HepG2 (cell line): ENCODE measurements around the gene GPC6. TPM values are rescaled to one million over a fixed set of nuclear protein-coding genes. Genes with fewer than 3 reads are reported as not detected.

Experiments
- FOXK1 ChIP-seq: sonication (generic); formaldehyde crosslinking; IDR thresholded peaks from 2 replicates; pipeline ENCODE4 v1.4.0; 2020; ENCODE audit warnings: low read depth, missing genetic modification reagents, borderline replicate concordance
- HDAC1 ChIP-seq: sonication (generic); formaldehyde crosslinking; IDR thresholded peaks from 2 replicates; pipeline ENCODE4 v1.5.1; 2020; ENCODE audit warnings: mild to moderate bottlenecking, missing genetic modification reagents
- HOXA5 ChIP-seq: sonication (generic); formaldehyde crosslinking; IDR thresholded peaks from 2 replicates; pipeline ENCODE4 v1.4.0; 2020; ENCODE audit warnings: missing genetic modification reagents
- MED8 ChIP-seq: sonication (generic); formaldehyde crosslinking; IDR thresholded peaks from 2 replicates; pipeline ENCODE4 v1.8.1; 2023; ENCODE audit warnings: mild to moderate bottlenecking, missing genetic modification reagents; ENCODE audit not compliant: insufficient replicate concordance
- SALL1 ChIP-seq: sonication (generic); formaldehyde crosslinking; IDR thresholded peaks from 2 replicates; pipeline ENCODE4 v1.8.0; 2022; ENCODE audit warnings: mild to moderate bottlenecking, missing genetic modification reagents
- SMAD9 ChIP-seq: sonication (generic); formaldehyde crosslinking; IDR thresholded peaks from 2 replicates; pipeline ENCODE4 v1.5.1; 2020; ENCODE audit warnings: mild to moderate bottlenecking, missing genetic modification reagents
- TBX2 ChIP-seq: sonication (generic); formaldehyde crosslinking; IDR thresholded peaks from 2 replicates; pipeline ENCODE4 v1.5.0; 2020; ENCODE audit warnings: missing genetic modification reagents, mild to moderate bottlenecking, borderline replicate concordance
- polyA plus RNA-seq, 8 experiments: library from polyadenylated mRNA; depleted of rRNA in 3 of 8; stranded (reverse) in 7 of 8; unstranded in 1 of 8; fragments of >200 nt; fragmentation: Illumina TruSeq in 4 of 8; extraction: Trizol in 4 of 8; gene quantifications; 2 replicates each; pipeline versions ENCODE4 v1.2.1 to v1.2.3, GENCODE V29; 2011 to 2016; ENCODE audit warnings: low read depth in 4 of 8, missing spikeins in 1 of 8, mixed read lengths in 1 of 8; ENCODE audit not compliant: insufficient read depth in 1 of 8
- total RNA-seq, 5 experiments: library from RNA; depleted of rRNA; stranded (reverse); fragments of >200 nt; fragmentation: Illumina TruSeq; extraction: Trizol; gene quantifications; 2 replicates each; pipeline ENCODE4 v1.2.3, GENCODE V29; 2016; ENCODE audit warnings: low read depth in 1 of 5
- TF ChIP-seq, protein P1 (sequence below): sonication (generic); formaldehyde crosslinking; IDR thresholded peaks from 2 replicates; pipeline ENCODE4 v1.4.0; 2020; ENCODE audit warnings: missing genetic modification reagents
- TF ChIP-seq, protein P2 (sequence below): sonication (generic); formaldehyde crosslinking; IDR thresholded peaks from 2 replicates; pipeline ENCODE4 v1.4.0; 2020; ENCODE audit warnings: missing genetic modification reagents, borderline replicate concordance
- TF ChIP-seq, protein P3 (sequence below): sonication (generic); formaldehyde crosslinking; IDR thresholded peaks from 2 replicates; pipeline ENCODE4 v1.4.0; 2020; ENCODE audit warnings: missing genetic modification reagents
- TF ChIP-seq, protein P4 (sequence below): sonication (generic); formaldehyde crosslinking; IDR thresholded peaks from 2 replicates; pipeline ENCODE4 v1.5.1; 2020; ENCODE audit warnings: missing genetic modification reagents, mild to moderate bottlenecking, borderline replicate concordance
- TF ChIP-seq, protein P5 (sequence below): IDR thresholded peaks from 2 replicates; pipeline ENCODE4 v1.6.1; 2012; ENCODE audit warnings: low read depth, low read length, improper control_type of control experiment

The GPC6 gene
- total and polyA plus RNA-seq, 2 of the 13 experiments (the other 11 are each of a cell fraction or from before 2014, with no cell fraction given), result 24.5 to 33.9 TPM

DNA sequence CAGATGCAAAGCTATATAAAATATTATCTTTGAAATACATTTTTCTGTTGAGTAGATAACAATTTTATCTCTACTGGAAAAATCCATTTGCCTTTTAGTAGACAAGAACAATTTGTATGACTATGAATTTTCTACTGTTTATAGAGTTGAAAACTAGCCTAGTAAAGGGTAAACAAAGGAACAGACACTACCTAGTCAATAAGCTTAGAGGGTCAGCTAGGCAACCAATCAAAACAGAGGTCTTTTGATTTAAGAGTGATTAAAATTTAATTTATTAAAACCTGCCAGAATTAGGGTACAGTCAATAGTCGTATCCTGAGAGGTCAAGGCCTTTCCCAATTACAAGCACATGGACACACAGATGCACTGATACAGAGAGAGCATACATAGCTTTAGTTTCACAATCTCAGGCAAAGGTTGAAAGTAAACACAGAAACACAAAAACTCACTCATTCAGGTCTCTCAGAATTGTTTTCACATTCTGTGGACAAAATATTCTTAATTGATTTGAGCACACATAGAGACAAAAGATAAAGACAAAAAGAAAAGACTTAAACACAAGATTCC is 24.5 kb upstream of the GPC6 start (continued):
- TF ChIP-seq, protein P1, sequence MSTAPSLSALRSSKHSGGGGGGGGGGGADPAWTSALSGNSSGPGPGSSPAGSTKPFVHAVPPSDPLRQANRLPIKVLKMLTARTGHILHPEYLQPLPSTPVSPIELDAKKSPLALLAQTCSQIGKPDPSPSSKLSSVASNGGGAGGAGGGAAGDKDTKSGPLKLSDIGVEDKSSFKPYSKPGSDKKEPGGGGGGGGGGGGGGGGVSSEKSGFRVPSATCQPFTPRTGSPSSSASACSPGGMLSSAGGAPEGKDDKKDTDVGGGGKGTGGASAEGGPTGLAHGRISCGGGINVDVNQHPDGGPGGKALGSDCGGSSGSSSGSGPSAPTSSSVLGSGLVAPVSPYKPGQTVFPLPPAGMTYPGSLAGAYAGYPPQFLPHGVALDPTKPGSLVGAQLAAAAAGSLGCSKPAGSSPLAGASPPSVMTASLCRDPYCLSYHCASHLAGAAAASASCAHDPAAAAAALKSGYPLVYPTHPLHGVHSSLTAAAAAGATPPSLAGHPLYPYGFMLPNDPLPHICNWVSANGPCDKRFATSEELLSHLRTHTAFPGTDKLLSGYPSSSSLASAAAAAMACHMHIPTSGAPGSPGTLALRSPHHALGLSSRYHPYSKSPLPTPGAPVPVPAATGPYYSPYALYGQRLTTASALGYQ (CRISPR knock-in tag), result peak; percentile 70; the same call in 1 of the 2 replicates
- TF ChIP-seq, protein P2, sequence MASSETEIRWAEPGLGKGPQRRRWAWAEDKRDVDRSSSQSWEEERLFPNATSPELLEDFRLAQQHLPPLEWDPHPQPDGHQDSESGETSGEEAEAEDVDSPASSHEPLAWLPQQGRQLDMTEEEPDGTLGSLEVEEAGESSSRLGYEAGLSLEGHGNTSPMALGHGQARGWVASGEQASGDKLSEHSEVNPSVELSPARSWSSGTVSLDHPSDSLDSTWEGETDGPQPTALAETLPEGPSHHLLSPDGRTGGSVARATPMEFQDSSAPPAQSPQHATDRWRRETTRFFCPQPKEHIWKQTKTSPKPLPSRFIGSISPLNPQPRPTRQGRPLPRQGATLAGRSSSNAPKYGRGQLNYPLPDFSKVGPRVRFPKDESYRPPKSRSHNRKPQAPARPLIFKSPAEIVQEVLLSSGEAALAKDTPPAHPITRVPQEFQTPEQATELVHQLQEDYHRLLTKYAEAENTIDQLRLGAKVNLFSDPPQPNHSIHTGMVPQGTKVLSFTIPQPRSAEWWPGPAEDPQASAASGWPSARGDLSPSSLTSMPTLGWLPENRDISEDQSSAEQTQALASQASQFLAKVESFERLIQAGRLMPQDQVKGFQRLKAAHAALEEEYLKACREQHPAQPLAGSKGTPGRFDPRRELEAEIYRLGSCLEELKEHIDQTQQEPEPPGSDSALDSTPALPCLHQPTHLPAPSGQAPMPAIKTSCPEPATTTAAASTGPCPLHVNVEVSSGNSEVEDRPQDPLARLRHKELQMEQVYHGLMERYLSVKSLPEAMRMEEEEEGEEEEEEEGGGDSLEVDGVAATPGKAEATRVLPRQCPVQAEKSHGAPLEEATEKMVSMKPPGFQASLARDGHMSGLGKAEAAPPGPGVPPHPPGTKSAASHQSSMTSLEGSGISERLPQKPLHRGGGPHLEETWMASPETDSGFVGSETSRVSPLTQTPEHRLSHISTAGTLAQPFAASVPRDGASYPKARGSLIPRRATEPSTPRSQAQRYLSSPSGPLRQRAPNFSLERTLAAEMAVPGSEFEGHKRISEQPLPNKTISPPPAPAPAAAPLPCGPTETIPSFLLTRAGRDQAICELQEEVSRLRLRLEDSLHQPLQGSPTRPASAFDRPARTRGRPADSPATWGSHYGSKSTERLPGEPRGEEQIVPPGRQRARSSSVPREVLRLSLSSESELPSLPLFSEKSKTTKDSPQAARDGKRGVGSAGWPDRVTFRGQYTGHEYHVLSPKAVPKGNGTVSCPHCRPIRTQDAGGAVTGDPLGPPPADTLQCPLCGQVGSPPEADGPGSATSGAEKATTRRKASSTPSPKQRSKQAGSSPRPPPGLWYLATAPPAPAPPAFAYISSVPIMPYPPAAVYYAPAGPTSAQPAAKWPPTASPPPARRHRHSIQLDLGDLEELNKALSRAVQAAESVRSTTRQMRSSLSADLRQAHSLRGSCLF, result no peak
- TF ChIP-seq TBX2 (CRISPR knock-in tag) (peak; percentile 82), FOXK1 (CRISPR knock-in tag) (peak; percentile 77; the same call in 1 of the 2 replicates), SALL1 (CRISPR knock-in tag) (peak; percentile 85; the same call in 1 of the 2 replicates), HDAC1 (CRISPR knock-in tag) (peak; percentile 57; the same call in 1 of the 2 replicates), HOXA5 (0 out of 2 replicates have a peak, but pooled peaks have one; percentile 48), SMAD9 (CRISPR knock-in tag) (no peak), MED8 (CRISPR knock-in tag) (peak; percentile 33)
- TF ChIP-seq, protein P3, sequence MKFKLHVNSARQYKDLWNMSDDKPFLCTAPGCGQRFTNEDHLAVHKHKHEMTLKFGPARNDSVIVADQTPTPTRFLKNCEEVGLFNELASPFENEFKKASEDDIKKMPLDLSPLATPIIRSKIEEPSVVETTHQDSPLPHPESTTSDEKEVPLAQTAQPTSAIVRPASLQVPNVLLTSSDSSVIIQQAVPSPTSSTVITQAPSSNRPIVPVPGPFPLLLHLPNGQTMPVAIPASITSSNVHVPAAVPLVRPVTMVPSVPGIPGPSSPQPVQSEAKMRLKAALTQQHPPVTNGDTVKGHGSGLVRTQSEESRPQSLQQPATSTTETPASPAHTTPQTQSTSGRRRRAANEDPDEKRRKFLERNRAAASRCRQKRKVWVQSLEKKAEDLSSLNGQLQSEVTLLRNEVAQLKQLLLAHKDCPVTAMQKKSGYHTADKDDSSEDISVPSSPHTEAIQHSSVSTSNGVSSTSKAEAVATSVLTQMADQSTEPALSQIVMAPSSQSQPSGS (CRISPR knock-in tag), result peak; percentile 64; the same call in 1 of the 2 replicates
- TF ChIP-seq, protein P4, sequence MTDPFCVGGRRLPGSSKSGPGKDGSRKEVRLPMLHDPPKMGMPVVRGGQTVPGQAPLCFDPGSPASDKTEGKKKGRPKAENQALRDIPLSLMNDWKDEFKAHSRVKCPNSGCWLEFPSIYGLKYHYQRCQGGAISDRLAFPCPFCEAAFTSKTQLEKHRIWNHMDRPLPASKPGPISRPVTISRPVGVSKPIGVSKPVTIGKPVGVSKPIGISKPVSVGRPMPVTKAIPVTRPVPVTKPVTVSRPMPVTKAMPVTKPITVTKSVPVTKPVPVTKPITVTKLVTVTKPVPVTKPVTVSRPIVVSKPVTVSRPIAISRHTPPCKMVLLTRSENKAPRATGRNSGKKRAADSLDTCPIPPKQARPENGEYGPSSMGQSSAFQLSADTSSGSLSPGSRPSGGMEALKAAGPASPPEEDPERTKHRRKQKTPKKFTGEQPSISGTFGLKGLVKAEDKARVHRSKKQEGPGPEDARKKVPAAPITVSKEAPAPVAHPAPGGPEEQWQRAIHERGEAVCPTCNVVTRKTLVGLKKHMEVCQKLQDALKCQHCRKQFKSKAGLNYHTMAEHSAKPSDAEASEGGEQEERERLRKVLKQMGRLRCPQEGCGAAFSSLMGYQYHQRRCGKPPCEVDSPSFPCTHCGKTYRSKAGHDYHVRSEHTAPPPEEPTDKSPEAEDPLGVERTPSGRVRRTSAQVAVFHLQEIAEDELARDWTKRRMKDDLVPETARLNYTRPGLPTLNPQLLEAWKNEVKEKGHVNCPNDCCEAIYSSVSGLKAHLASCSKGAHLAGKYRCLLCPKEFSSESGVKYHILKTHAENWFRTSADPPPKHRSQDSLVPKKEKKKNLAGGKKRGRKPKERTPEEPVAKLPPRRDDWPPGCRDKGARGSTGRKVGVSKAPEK (CRISPR knock-in tag), result peak; percentile 77; the same call in 1 of the 2 replicates
- TF ChIP-seq, protein P5, sequence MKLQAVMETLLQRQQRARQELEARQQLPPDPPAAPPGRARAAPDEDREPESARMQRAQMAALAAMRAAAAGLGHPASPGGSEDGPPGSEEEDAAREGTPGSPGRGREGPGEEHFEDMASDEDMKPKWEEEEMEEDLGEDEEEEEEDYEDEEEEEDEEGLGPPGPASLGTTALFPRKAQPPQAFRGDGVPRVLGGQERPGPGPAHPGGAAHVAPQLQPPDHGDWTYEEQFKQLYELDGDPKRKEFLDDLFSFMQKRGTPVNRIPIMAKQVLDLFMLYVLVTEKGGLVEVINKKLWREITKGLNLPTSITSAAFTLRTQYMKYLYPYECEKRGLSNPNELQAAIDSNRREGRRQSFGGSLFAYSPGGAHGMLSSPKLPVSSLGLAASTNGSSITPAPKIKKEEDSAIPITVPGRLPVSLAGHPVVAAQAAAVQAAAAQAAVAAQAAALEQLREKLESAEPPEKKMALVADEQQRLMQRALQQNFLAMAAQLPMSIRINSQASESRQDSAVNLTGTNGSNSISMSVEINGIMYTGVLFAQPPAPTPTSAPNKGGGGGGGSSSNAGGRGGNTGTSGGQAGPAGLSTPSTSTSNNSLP, result no peak
